HEK293 (cell line): ENCODE measurements around the gene CPM.

ENCODE experiments used
- CTCF ChIA-PET: fragments of 350-600 bp; formaldehyde crosslinking; extraction: SDS; loops from one replicate; lab custom pipeline; 2021; ENCODE audit warnings: antibody characterized with exemption; lab: Yijun Ruan, JAX
- POLR2A ChIA-PET: fragments of 300-600 bp; formaldehyde crosslinking; extraction: SDS; loops from one replicate; lab custom pipeline; 2020; ENCODE audit warnings: antibody characterized with exemption, inconsistent platforms; lab: Yijun Ruan, JAX
- H3K27ac ChIP-seq: fragments of 200-500 bp; sonication (Bioruptor generic); 2 replicates; pipeline ENCODE4 v1.5.1; 2014; ENCODE audit warnings: low read depth, low read length, control low read depth, inconsistent platforms; ENCODE audit errors: extremely low read depth
- H3K36me3 ChIP-seq, 2 experiments: fragments of 200-500 bp in 1 of 2; sonication (Bioruptor generic) in 1 of 2; 1 replicate in 1 of 2; 2 replicates in 1 of 2; pipeline ENCODE4 v1.5.1; 2014 to 2017; ENCODE audit warnings: inconsistent platforms in 2 of 2, low read length in 2 of 2; ENCODE audit not compliant: control insufficient read depth in 2 of 2, insufficient read depth in 1 of 2
- H3K4me1 ChIP-seq: fragments of 200-500 bp; sonication (Bioruptor generic); 2 replicates; pipeline ENCODE4 v1.5.1; 2014; ENCODE audit warnings: mild to moderate bottlenecking, low read length, inconsistent platforms; ENCODE audit not compliant: control insufficient read depth, insufficient read depth
- H3K4me3 ChIP-seq: 2 replicates; pipeline ENCODE4 v1.5.1; 2011; ENCODE audit warnings: low read depth, mild to moderate bottlenecking, control low read depth, low read length, moderate library complexity
- H3K9me3 ChIP-seq: fragments of 200-500 bp; sonication (Bioruptor generic); 2 replicates; pipeline ENCODE4 v1.5.1; 2014; ENCODE audit warnings: low read depth, low read length, inconsistent platforms; ENCODE audit not compliant: control insufficient read depth, insufficient read depth
- ATF2 ChIP-seq: fragments of 450-650 bp; formaldehyde crosslinking; IDR thresholded peaks from 2 replicates; pipeline ENCODE4 v1.5.1; 2016; ENCODE audit warnings: missing biosample characterization, missing genetic modification characterization, low read depth
- GFI1B ChIP-seq: fragments of 450-650 bp; formaldehyde crosslinking; IDR thresholded peaks from 2 replicates; pipeline ENCODE4 v1.5.1; 2016; ENCODE audit warnings: missing biosample characterization, missing genetic modification characterization
- GLI2 ChIP-seq: fragments of 450-650 bp; formaldehyde crosslinking; IDR thresholded peaks from 2 replicates; pipeline ENCODE4; 2017; ENCODE audit warnings: missing biosample characterization, missing genetic modification characterization, low read depth, borderline replicate concordance
- KLF7 ChIP-seq: fragments of 450-650 bp; formaldehyde crosslinking; IDR thresholded peaks from 2 replicates; pipeline ENCODE4 v1.5.1; 2016; ENCODE audit warnings: missing biosample characterization, missing genetic modification characterization, borderline replicate concordance
- OSR2 ChIP-seq: fragments of 450-650 bp; formaldehyde crosslinking; IDR thresholded peaks from 2 replicates; pipeline ENCODE4 v1.5.1; 2016; ENCODE audit warnings: missing biosample characterization, missing genetic modification characterization
- OVOL3 ChIP-seq: fragments of 450-650 bp; formaldehyde crosslinking; IDR thresholded peaks from 2 replicates; pipeline ENCODE4 v1.5.1; 2016; ENCODE audit warnings: missing biosample characterization, missing genetic modification characterization
- PRDM10 ChIP-seq: fragments of 450-650 bp; formaldehyde crosslinking; IDR thresholded peaks from 2 replicates; pipeline ENCODE4 v1.5.1; 2016; ENCODE audit warnings: missing biosample characterization, missing genetic modification characterization
- PRDM2 ChIP-seq: fragments of 450-650 bp; formaldehyde crosslinking; IDR thresholded peaks from 2 replicates; pipeline ENCODE4 v1.5.1; 2016; ENCODE audit warnings: missing biosample characterization, missing genetic modification characterization, borderline replicate concordance
- ZBTB6 ChIP-seq: fragments of 450-650 bp; formaldehyde crosslinking; IDR thresholded peaks from 2 replicates; pipeline ENCODE4 v1.5.1; 2017; ENCODE audit warnings: missing biosample characterization, missing genetic modification characterization
- ZFP69B ChIP-seq: fragments of 450-650 bp; formaldehyde crosslinking; IDR thresholded peaks from 2 replicates; pipeline ENCODE4 v1.5.1; 2016; ENCODE audit warnings: missing biosample characterization, missing genetic modification characterization
- ZNF223 ChIP-seq: fragments of 450-650 bp; formaldehyde crosslinking; IDR thresholded peaks from 2 replicates; pipeline ENCODE4 v1.5.1; 2016; ENCODE audit warnings: missing biosample characterization, missing genetic modification characterization
- ZNF350 ChIP-seq: fragments of 450-650 bp; formaldehyde crosslinking; IDR thresholded peaks from 2 replicates; pipeline ENCODE4 v1.5.0; 2017; ENCODE audit warnings: missing biosample characterization, mild to moderate bottlenecking, missing genetic modification characterization
- ZNF529 ChIP-seq: fragments of 450-650 bp; formaldehyde crosslinking; IDR thresholded peaks from 2 replicates; pipeline ENCODE4 v1.5.1; 2017; ENCODE audit warnings: missing genetic modification characterization, missing biosample characterization; ENCODE audit not compliant: insufficient replicate concordance
- ZNF530 ChIP-seq: fragments of 450-650 bp; formaldehyde crosslinking; IDR thresholded peaks from 2 replicates; pipeline ENCODE4 v1.5.1; 2016; ENCODE audit warnings: low read depth, missing biosample characterization, missing genetic modification characterization
- ZNF548 ChIP-seq: fragments of 450-650 bp; formaldehyde crosslinking; IDR thresholded peaks from 2 replicates; pipeline ENCODE4 v1.5.1; 2016; ENCODE audit warnings: missing biosample characterization, missing genetic modification characterization
- ZNF626 ChIP-seq: fragments of 450-650 bp; sonication (Bioruptor Pico); formaldehyde crosslinking; IDR thresholded peaks from 2 replicates; pipeline ENCODE4 v1.5.1; 2018; ENCODE audit warnings: missing biosample characterization, missing genetic modification characterization, inconsistent platforms
- ZNF645 ChIP-seq: fragments of 450-650 bp; formaldehyde crosslinking; IDR thresholded peaks from 2 replicates; pipeline ENCODE4; 2016; ENCODE audit warnings: missing biosample characterization, missing genetic modification characterization
- ZNF654 ChIP-seq: fragments of 450-650 bp; formaldehyde crosslinking; IDR thresholded peaks from 2 replicates; pipeline ENCODE4 v1.5.1; 2016; ENCODE audit warnings: low read depth, missing biosample characterization, missing genetic modification characterization
- ZNF670 ChIP-seq: fragments of 450-650 bp; formaldehyde crosslinking; IDR thresholded peaks from 2 replicates; pipeline ENCODE4 v1.5.1; 2016; ENCODE audit warnings: missing biosample characterization, missing genetic modification characterization, low read depth
- ZNF701 ChIP-seq: fragments of 450-650 bp; formaldehyde crosslinking; IDR thresholded peaks from 2 replicates; pipeline ENCODE4 v1.5.1; 2016; ENCODE audit warnings: missing biosample characterization, missing genetic modification characterization

The CPM gene

GRCh38 chr12:68962877-68963855 is 30.2 kb upstream of the CPM start:
- TF ChIP-seq ZBTB6 (tag by site-specific recombination) (no peak), KLF7 (no peak), ZNF626 (tag by site-specific recombination) (no peak), PRDM10 (no peak), OVOL3 (tag by site-specific recombination) (no peak), PRDM2 (no peak), ZNF654 (tag by site-specific recombination) (no peak)
- H3K36me3 ChIP-seq: no peaks in the 10 kb centered on the region
- no peaks in the 10 kb centered on the region for H3K9me3 ChIP-seq
- POLR2A ChIA-PET: no interaction called here
- CTCF ChIA-PET: no interaction called here
- H3K4me1 ChIP-seq: no peaks in the 10 kb centered on the region
- H3K4me3 ChIP-seq: no peak overlapping the region
- no peak overlapping the region for H3K27ac ChIP-seq

GRCh38 chr12:68959891-68960464 is 27.0 kb upstream of the CPM start:
- ChIA-PET CTCF (interaction anchor here (1.3 kb wide), 1 partner anchor 9 kb away, joined by 5 read pairs; no protein-coding TSS in a partner anchor), POLR2A (no interaction called here)
- Histone ChIP-seq H3K36me3 (no peaks in the 10 kb centered on the region), H3K27ac (no peak overlapping the region), H3K4me1 (no peaks in the 10 kb centered on the region), H3K4me3 (no peak overlapping the region), H3K9me3 (no peaks in the 10 kb centered on the region)
- no peak for TF ChIP-seq ZNF701 (tag by site-specific recombination)
- no peak for TF ChIP-seq GLI2 (tag by site-specific recombination)
- TF ChIP-seq ZNF548: no peak
- TF ChIP-seq GFI1B (tag by site-specific recombination): no peak
- no peak for TF ChIP-seq ZNF223 (tag by site-specific recombination)
- TF ChIP-seq ZNF645 (tag by site-specific recombination): no peak
- no peak for TF ChIP-seq ZNF530 (tag by site-specific recombination)
- TF ChIP-seq OVOL3 (tag by site-specific recombination): no peak
- no peak for TF ChIP-seq ZNF529 (tag by site-specific recombination)
- TF ChIP-seq ATF2 (tag by site-specific recombination): no peak
- TF ChIP-seq ZNF350 (tag by site-specific recombination): no peak
- TF ChIP-seq ZFP69B (tag by site-specific recombination): no peak
- no peak for TF ChIP-seq OSR2 (tag by site-specific recombination)
- no peak for TF ChIP-seq ZNF670 (tag by site-specific recombination)
